ENCODE measurements around the gene RXRA.

The RXRA gene

DNA sequence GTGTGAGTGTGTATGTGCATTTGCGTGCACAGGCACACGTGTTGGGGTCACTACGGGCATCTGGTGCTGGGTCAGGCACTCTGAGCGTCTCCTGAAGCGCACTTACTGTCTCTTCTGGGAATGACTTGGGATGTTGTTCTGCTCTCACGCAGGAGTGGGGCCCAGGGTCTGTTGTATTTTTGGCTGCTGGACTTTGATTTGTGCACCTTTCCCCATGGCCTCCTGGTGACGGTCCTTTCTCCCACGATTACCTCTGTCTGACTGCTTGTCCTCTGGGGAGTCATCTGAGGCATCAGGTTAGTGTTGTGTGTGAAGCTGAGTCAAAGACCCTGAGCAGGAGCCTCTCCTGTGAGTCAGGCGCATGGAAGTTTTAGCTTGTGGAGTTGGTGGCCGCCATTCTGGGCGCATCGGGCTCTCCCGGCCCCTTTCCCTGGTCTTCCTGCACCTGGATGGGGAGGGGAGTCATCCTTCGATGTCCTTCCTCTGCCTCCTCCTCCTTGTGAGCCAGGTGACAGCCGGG is 62.1 kb downstream of the RXRA start:
- TF ChIP-seq, protein P1, sequence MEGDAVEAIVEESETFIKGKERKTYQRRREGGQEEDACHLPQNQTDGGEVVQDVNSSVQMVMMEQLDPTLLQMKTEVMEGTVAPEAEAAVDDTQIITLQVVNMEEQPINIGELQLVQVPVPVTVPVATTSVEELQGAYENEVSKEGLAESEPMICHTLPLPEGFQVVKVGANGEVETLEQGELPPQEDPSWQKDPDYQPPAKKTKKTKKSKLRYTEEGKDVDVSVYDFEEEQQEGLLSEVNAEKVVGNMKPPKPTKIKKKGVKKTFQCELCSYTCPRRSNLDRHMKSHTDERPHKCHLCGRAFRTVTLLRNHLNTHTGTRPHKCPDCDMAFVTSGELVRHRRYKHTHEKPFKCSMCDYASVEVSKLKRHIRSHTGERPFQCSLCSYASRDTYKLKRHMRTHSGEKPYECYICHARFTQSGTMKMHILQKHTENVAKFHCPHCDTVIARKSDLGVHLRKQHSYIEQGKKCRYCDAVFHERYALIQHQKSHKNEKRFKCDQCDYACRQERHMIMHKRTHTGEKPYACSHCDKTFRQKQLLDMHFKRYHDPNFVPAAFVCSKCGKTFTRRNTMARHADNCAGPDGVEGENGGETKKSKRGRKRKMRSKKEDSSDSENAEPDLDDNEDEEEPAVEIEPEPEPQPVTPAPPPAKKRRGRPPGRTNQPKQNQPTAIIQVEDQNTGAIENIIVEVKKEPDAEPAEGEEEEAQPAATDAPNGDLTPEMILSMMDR (conservative IDR thresholded peaks at IDR 0.05; ENCODE audit: control insufficient read depth, insufficient read depth, low read depth, low read length): no peak
- no peak for DNase-seq (ENCODE audit: low read depth)
- H3K4me3 ChIP-seq (ENCODE audit: control insufficient read depth, low read depth, low read length): no peak overlapping the region

DNA sequence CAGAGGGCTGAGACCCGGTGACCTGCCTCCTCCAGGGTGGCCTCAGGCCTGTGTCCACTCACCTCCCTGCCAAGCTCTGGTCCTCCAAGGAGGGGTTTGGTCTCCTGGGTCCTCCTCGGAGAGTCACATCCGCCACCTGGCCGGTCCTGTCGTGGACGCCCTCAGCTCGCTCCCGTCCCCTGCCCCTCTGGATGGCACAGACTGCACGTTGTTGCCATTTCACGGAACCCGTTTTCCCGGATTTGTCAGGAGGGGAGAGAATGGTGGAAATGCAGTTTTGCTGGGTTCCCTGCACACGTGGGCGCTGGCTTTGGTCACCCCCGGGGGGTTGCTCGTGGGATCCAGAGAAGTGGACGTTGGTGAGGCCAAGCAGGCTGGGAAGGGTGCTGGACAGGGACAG is 62.7 kb downstream of the RXRA start:
- DNase-seq (ENCODE audit: low read depth): no peak
- TF ChIP-seq, protein P1 (conservative IDR thresholded peaks at IDR 0.05; ENCODE audit: control insufficient read depth, insufficient read depth, low read depth, low read length): no peak
- H3K4me3 ChIP-seq (ENCODE audit: control insufficient read depth, low read depth, low read length): no peak overlapping the region

DNA sequence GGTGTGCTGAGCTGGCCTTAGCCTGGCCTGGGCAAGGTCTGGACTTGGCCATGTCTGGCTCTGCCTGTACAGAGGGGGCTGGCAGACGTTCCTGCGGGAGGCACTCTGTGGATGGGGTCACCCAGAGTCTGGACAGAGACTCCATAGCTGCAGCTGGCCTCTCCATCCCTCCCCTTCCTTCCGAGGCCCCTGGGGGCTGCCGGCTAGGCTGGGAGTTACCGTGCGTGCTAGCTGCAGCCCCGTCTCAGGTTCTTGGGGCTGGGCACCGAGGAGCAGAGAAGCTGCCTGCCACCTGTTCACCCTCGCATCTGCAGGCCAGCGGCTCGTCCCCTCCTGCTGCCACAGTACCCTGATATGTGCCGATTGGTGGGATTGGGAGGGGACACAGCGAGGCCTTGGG is 63.4 kb downstream of the RXRA start:
- DNase-seq (ENCODE audit: low read depth): no peak
- no peak overlapping the region for H3K4me3 ChIP-seq (ENCODE audit: control insufficient read depth, low read depth, low read length)
- TF ChIP-seq, protein P1 (conservative IDR thresholded peaks at IDR 0.05; ENCODE audit: control insufficient read depth, insufficient read depth, low read depth, low read length): no peak

DNA sequence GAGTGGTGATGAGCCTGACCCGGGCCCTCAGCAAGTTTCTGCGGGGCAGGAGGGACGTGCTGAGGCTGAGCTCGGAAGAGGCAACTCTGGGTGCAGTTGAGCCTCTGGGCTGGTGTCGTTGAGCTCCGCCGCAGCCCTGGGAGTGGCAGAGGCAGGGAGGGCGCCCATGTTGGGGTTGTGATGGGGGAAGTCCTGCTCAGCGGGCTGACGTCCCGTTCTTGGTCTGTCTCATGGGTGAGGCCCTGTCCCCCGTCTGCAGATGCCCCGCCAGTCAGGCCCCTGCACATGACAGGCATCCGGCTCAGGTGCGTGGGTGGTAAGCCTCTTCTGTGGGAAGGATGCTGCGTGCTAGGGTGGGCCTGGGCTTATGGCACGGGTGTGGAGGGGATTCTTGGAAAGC is 64.3 kb downstream of the RXRA start:
- no peak for DNase-seq (ENCODE audit: low read depth)
- no peak overlapping the region for H3K4me3 ChIP-seq (ENCODE audit: control insufficient read depth, low read depth, low read length)
- TF ChIP-seq, protein P1 (conservative IDR thresholded peaks at IDR 0.05; ENCODE audit: control insufficient read depth, insufficient read depth, low read depth, low read length): no peak

DNA sequence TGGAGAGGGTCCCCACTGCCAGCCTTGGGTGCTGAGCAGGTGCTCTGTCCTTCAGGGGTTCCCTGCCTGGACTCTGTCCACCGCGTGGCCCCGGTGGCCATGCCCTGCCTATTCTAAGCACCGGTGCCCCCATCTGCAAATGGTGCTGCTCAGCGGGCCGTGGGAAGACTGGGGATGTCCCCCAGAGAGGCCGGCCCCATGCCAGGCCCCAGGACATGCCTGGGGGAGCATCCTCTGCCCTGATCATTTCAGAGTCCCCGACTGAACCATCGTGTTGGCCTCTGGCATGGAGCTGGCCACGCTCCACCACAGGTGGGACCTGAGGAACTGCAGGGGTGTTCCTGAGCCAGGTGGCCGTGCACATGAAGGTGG is 64.7 kb downstream of the RXRA start:
- DNase-seq (ENCODE audit: low read depth): no peak
- TF ChIP-seq, protein P1 (conservative IDR thresholded peaks at IDR 0.05; ENCODE audit: control insufficient read depth, insufficient read depth, low read depth, low read length): no peak
- no peak overlapping the region for H3K4me3 ChIP-seq (ENCODE audit: control insufficient read depth, low read depth, low read length)

DNA sequence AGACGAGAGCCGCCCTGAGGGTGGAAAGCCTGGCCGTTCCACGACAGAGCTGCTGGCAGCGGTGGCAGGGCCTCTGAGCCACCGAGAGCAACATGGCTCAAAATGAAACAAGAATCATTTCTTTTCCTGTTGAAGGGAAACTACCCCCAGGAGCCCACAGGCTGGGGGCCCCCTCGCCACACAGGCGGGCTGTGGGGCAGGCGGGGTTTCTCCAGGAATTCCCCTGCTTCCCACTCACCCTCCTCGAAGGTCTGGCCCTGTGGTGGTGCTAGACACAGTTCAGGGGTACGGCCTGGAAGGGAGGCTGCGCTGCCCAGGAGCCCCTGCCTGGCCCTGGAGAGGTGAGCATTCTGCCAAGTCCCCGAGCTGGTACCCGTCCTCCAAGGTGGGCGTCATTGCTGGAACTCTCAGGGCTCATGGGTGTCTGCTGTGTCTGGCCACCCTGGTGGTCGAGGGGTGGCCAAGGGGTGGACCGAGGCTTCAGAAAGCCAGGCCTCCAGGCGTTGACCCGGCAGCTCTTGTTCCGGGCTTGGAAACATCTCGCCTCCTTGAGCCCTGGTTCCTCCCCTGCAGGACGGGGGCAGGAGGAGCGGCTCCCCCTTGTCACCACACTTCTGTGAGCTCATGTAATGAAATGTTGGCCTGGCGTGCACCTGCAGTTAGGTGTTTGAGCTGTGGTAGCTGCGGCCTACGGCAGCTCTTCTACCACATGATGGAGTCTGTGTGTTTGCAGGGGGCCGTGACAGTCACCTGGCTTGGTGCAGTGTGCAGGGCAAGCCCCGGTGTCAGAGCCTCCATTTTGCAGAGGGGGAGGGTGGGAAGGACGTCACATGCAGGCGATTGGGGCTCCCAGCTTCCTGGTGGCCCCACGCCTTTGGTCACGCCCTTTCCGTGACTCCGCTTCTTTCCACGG is 65.3 kb downstream of the RXRA start:
- TF ChIP-seq, protein P1 (conservative IDR thresholded peaks at IDR 0.05; ENCODE audit: control insufficient read depth, insufficient read depth, low read depth, low read length): no peak
- H3K4me3 ChIP-seq (ENCODE audit: control insufficient read depth, low read depth, low read length): no peak overlapping the region

More for the DNA sequence above, 65.3 kb downstream of the RXRA start:
- no peak for DNase-seq (ENCODE audit: low read depth)
